HG02610 (cell line): ENCODE data around the gene FAM50A.
A peak's percentile ranks its signal among the peaks of the same experiment; 100 is the strongest.

Experiments used
- ATAC-seq: cut with Tn5 transposase; IDR thresholded peaks from one replicate; pipeline ENCODE4 v1.9.1; 2021; ENCODE audit warnings: mild to moderate bottlenecking, moderate library complexity; ENCODE audit not compliant: unreplicated experiment

Gene FAM50A

GRCh38 chrX:154463611-154464220 lies 19.8 kb downstream of the FAM50A start:
- ATAC-seq: no peak

GRCh38 chrX:154464806-154465365 lies 20.9 kb downstream of the FAM50A start:
- ATAC-seq: no peak

- no peak for ATAC-seq
These were observed 21.7 kb downstream of the FAM50A start for GRCh38 chrX:154465601-154466000.

GRCh38 chrX:154466036-154466435 lies 22.1 kb downstream of the FAM50A start:
- no peak for ATAC-seq

- no peak for ATAC-seq
These were observed 23.0 kb downstream of the FAM50A start for GRCh38 chrX:154466907-154467306.

GRCh38 chrX:154467556-154467955 lies 23.6 kb downstream of the FAM50A start:
- no peak for ATAC-seq

GRCh38 chrX:154468217-154468616 lies 24.3 kb downstream of the FAM50A start:
- ATAC-seq: no peak

- ATAC-seq: no peak
These were observed 25.2 kb downstream of the FAM50A start for GRCh38 chrX:154469114-154469513.

- ATAC-seq: no peak
These were observed 25.9 kb downstream of the FAM50A start for GRCh38 chrX:154469880-154470279.

GRCh38 chrX:154470434-154470833 lies 26.5 kb downstream of the FAM50A start:
- no peak for ATAC-seq

GRCh38 chrX:154470914-154471568 lies 27.1 kb downstream of the FAM50A start:
- no peak for ATAC-seq

GRCh38 chrX:154471839-154472684 lies 28.1 kb downstream of the FAM50A start:
- no peak for ATAC-seq

- ATAC-seq: no peak
These were observed 29.0 kb downstream of the FAM50A start for GRCh38 chrX:154472685-154473632.

- no peak for ATAC-seq
These were observed 29.7 kb downstream of the FAM50A start for GRCh38 chrX:154473683-154474082.

- ATAC-seq: no peak
These were observed 32.9 kb downstream of the FAM50A start for GRCh38 chrX:154476821-154477220.

- ATAC-seq: no peak
These were observed 34.0 kb downstream of the FAM50A start for GRCh38 chrX:154477891-154478477.

GRCh38 chrX:154478728-154479622 lies 35.0 kb downstream of the FAM50A start, which contains the start of gene LAGE3:
Gene LAGE3, minus strand, starts transcription at chrX:154479281. Its CDS starts 366 bp downstream, at chrX:154478915.
- ATAC-seq: peak; percentile 79

- no peak for ATAC-seq
These were observed 37.3 kb downstream of the FAM50A start for GRCh38 chrX:154481195-154481594.
